Uterus (tissue), 2 donors: ENCODE measurements around the gene PLBD2.

Experiments
- CTCF ChIP-seq, 4 experiments: fragments of 200-600 bp in 2 of 4; fragments of 450-650 bp in 2 of 4; sonication (generic) in 2 of 4; IDR thresholded peaks; one replicate each; pipeline ENCODE4 v1.5.1; 2016 to 2019; ENCODE audit warnings: antibody characterized with exemption in 4 of 4, mild to moderate bottlenecking in 2 of 4, moderate library complexity in 1 of 4
- POLR2A ChIP-seq, 2 donors: fragments of 450-650 bp; IDR thresholded peaks; one replicate each; pipeline ENCODE4 v1.6.1; 2016; ENCODE audit warnings: antibody characterized with exemption in 2 of 2, mild to moderate bottlenecking in 1 of 2, moderate library complexity in 1 of 2

DNA sequence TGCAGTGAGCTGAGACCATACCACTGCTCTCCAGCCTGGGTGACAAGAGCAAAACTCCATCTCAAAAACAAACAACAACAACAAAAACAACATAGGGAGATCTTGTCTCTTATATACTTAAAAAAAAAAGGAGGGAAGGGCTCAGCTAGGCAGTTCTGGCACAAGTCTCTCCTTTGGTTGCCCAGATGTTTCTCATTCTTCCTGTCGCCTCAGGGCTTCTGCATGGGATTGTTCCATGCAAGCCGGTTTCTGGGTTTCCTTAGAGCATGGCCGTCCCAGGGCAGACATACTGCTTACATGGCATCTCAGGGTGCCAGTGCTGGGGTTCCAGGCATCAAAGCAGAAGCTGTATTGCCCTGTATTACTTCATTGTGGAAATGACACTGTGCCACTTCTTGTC is 18.3 kb upstream of the PLBD2 start:
- TF ChIP-seq CTCF (IDR thresholded peaks at IDR 0.05) = no peak
- no peak for TF ChIP-seq POLR2A (IDR thresholded peaks at IDR 0.05)
